NT2/D1 (cell line): Measurements from ENCODE around the gene MS4A7.

Experiments used
- DNase-seq: peaks from one replicate; pipeline ENCODE4 v3.0.0-alpha.2; 2011; ENCODE audit warnings: low read depth, low spot score
- H3K27me3 ChIP-seq: 2 replicates; pipeline ENCODE4 v1.6.0; 2011; ENCODE audit warnings: mild to moderate bottlenecking; ENCODE audit not compliant: insufficient read length, insufficient read depth
- H3K36me3 ChIP-seq: 2 replicates; pipeline ENCODE4 v1.6.1; 2011; ENCODE audit warnings: mild to moderate bottlenecking, low read length, mixed read lengths; ENCODE audit not compliant: insufficient read depth, insufficient read length
- H3K4me1 ChIP-seq: 2 replicates; pipeline ENCODE4 v1.5.1; 2011; ENCODE audit not compliant: insufficient read depth, insufficient read length
- H3K4me3 ChIP-seq: 2 replicates; pipeline ENCODE4 v1.5.1; 2011; ENCODE audit warnings: low read depth; ENCODE audit not compliant: insufficient read length
- H3K9ac ChIP-seq: 2 replicates; pipeline ENCODE4 v1.6.0; 2011; ENCODE audit warnings: low read depth; ENCODE audit not compliant: insufficient read length
- H3K9me3 ChIP-seq: 2 replicates; pipeline ENCODE4 v1.5.1; 2011; ENCODE audit warnings: mild to moderate bottlenecking, low read length; ENCODE audit not compliant: insufficient read depth
- SUZ12 ChIP-seq: IDR thresholded peaks from 2 replicates; pipeline ENCODE4 v1.6.1; 2011; ENCODE audit not compliant: insufficient read length, insufficient read depth; ENCODE audit errors: extremely low read depth
- YY1 ChIP-seq: IDR thresholded peaks from 2 replicates; pipeline ENCODE4 v1.6.1; 2011; ENCODE audit not compliant: insufficient read length, insufficient read depth
- ZNF274 ChIP-seq: IDR thresholded peaks from 2 replicates; pipeline ENCODE4 v1.6.1; 2011; ENCODE audit warnings: mild to moderate bottlenecking, low read depth, low read length

The MS4A7 gene

DNA sequence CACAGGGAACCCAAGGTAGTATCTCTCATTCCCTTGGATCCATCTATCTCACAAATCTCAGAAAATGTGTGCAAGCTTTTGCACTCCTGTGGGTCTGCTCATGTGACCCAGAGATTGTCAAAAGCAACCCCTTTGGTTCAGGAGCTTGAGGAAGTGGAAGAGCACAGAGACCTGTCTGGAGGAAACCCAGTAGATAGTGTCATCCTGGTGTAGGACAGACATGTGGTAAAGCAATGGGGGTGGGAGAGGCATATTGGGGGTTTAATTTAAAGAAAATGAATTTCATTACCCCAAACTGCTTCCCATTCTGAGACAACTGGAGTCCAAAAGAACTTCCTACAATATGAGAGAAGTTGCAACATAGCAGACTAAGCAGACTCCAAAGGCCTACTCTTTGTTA lies 12.1 kb downstream of the MS4A7 start:
- Histone ChIP-seq H3K4me1 (no peaks in the 10 kb centered on the region), H3K36me3 (no peaks in the 10 kb centered on the region), H3K4me3 (no peak overlapping the region), H3K9ac (no peak overlapping the region), H3K9me3 (no peaks in the 10 kb centered on the region), H3K27me3 (no peaks in the 10 kb centered on the region)
- no peak for TF ChIP-seq SUZ12
- no peak for TF ChIP-seq YY1
- no peak for DNase-seq

GRCh38 chr11:60392361-60392760 lies 14.0 kb downstream of the MS4A7 start:
- no peak for TF ChIP-seq SUZ12
- no peak for TF ChIP-seq ZNF274
- TF ChIP-seq YY1 = no peak
- H3K27me3 ChIP-seq = no peaks in the 10 kb centered on the region
- no peaks in the 10 kb centered on the region for H3K9me3 ChIP-seq
- no peaks in the 10 kb centered on the region for H3K4me1 ChIP-seq
- no peaks in the 10 kb centered on the region for H3K36me3 ChIP-seq
- DNase-seq = no peak
- H3K4me3 ChIP-seq = no peak overlapping the region
- H3K9ac ChIP-seq = no peak overlapping the region

DNA sequence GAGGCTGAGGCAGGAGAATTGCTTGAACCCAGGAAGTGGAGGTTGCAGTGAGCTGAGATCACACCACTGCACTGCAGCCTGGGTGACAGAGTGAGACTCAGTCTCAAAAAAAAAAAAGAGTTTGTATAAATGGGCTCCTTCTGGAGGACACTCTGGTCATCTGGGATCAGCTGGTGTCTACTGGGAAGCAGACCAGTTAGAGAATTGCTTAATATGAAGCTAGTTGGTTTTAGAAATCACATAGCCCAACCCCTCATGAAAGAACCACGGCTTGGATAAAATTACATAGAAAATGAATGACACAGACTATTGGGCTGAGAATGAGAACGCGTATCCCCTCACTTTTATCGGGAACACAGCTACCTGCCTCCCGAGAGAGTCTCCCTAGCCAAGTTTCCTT lies 14.7 kb downstream of the MS4A7 start:
- no peaks in the 10 kb centered on the region for H3K36me3 ChIP-seq
- no peak for TF ChIP-seq YY1
- no peak for TF ChIP-seq ZNF274
- TF ChIP-seq SUZ12 = no peak
- H3K9ac ChIP-seq = no peak overlapping the region
- H3K4me1 ChIP-seq = no peaks in the 10 kb centered on the region
- H3K9me3 ChIP-seq = no peaks in the 10 kb centered on the region
- DNase-seq = no peak
- no peak overlapping the region for H3K4me3 ChIP-seq
- no peaks in the 10 kb centered on the region for H3K27me3 ChIP-seq

- DNase-seq = no peak
- TF ChIP-seq SUZ12 (no peak), ZNF274 (no peak), YY1 (no peak)
Observed at GRCh38 chr11:60394666-60395380, 16.5 kb downstream of the MS4A7 start.

DNA sequence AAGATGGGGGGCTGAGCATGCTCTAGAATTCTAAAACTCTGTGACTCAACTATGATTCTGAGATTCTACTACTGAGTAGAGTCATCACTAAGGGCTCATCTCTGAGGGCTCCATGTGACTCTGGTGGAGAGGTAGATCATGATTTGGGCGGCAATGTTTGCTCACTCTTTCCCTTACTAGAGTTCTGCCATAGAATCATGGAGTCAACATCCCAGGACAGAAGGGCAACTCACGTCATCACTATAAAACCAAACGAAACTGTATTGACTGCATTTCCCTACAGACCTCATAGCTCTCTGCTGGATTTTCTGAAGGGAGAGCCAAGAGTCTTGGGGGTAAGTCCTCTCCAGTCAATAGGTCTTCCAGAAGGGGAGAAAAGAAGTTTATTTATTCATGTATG lies 18.1 kb downstream of the MS4A7 start, which contains the start of gene MS4A14:
Gene MS4A14, plus strand, starts transcription at position 78 of the 400 bp plus-strand sequence. Its CDS starts 120 bp downstream, at position 198.
- TF ChIP-seq SUZ12 (no peak), YY1 (no peak), ZNF274 (no peak)
- no peaks in the 10 kb centered on the region for H3K9me3 ChIP-seq
- no peak for DNase-seq
- H3K4me3 ChIP-seq = no peak within 1 kb of the TSS
- H3K36me3 ChIP-seq = no peaks in the 10 kb centered on the region
- no peaks in the 10 kb centered on the region for H3K27me3 ChIP-seq
- H3K4me1 ChIP-seq = no peaks in the 10 kb centered on the region
- H3K9ac ChIP-seq = no peak within 1 kb of the TSS

More at GRCh38 chr11:60394666-60395380, 16.5 kb downstream of the MS4A7 start:
- Histone ChIP-seq H3K4me3 (no peak overlapping the region), H3K36me3 (no peaks in the 10 kb centered on the region), H3K9me3 (no peaks in the 10 kb centered on the region), H3K9ac (no peak overlapping the region), H3K4me1 (no peaks in the 10 kb centered on the region), H3K27me3 (no peaks in the 10 kb centered on the region)

DNA sequence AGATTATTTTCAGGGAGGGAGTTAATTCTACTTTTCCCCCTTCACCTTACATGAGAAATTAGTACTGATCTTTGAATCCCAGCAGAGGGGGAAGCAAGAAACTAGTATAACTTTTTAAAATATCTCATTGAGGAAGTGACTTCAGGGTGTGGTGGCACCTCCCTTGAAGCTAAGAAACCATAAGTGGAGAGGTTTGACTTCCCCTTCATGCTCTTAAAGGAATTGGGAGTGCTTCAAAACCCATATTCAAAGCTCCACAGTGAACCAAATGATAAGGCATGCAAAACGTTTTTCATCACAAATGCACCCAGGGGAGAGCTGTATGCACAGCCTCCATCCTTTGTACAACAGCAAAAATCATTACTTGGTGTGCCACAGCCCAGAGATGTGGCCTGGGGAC lies 18.5 kb downstream of the MS4A7 start:
- H3K9ac ChIP-seq = no peak overlapping the region
- H3K4me1 ChIP-seq = no peaks in the 10 kb centered on the region
- TF ChIP-seq ZNF274 (no peak), YY1 (no peak), SUZ12 (no peak)
- DNase-seq = no peak
- H3K4me3 ChIP-seq = no peak overlapping the region
- no peaks in the 10 kb centered on the region for H3K27me3 ChIP-seq
- no peaks in the 10 kb centered on the region for H3K36me3 ChIP-seq
- no peaks in the 10 kb centered on the region for H3K9me3 ChIP-seq

DNA sequence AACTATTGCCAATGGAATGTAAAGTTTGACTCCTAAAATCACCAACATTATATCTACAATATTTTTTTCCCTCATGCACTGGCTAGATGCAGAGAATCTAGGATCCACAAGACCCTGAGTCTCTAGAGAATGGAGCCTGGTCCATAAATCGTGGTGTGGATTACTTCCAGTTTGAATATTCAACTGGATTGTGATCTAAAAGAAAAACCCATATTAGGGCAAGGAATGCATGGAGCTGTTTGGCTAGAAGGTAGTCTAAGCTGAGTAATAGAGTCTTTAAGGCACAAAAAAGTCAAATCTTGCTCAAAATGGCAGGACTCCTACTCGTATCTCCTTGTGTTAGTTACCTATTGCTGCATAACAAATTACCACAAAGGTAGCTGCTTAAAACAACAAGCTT lies 41.7 kb downstream of the MS4A7 start:
- TF ChIP-seq SUZ12 (no peak), YY1 (no peak), ZNF274 (no peak)
- H3K4me3 ChIP-seq = no peak overlapping the region
- no peaks in the 10 kb centered on the region for H3K4me1 ChIP-seq
- no peak for DNase-seq
- no peaks in the 10 kb centered on the region for H3K9me3 ChIP-seq
- no peak overlapping the region for H3K9ac ChIP-seq
- no peaks in the 10 kb centered on the region for H3K36me3 ChIP-seq
- H3K27me3 ChIP-seq = no peaks in the 10 kb centered on the region
